ENCODE data around the gene POU2AF1.

The POU2AF1 gene

DNA sequence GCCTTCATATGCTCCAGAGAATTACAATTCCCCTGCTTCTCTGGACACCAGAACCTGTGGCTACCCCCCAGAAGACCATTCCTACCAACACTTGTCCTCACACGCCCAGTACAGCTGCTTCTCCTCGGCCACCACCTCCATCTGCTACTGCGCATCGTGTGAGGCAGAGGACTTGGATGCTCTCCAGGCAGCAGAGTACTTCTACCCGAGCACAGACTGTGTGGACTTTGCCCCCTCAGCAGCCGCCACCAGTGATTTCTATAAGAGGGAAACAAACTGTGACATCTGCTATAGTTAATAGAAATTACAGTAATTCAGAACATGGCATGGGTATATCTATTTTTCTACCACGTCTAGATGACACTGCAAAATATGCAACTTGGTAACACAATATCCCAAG lies 70.9 kb downstream of the POU2AF1 start:
- no peak overlapping the region for H3K4me3 ChIP-seq (replicated peaks; ENCODE audit: low read depth, low read length)
- no peak for DNase-seq (ENCODE audit: extremely low read depth, low read depth)
- TF ChIP-seq, protein P1, sequence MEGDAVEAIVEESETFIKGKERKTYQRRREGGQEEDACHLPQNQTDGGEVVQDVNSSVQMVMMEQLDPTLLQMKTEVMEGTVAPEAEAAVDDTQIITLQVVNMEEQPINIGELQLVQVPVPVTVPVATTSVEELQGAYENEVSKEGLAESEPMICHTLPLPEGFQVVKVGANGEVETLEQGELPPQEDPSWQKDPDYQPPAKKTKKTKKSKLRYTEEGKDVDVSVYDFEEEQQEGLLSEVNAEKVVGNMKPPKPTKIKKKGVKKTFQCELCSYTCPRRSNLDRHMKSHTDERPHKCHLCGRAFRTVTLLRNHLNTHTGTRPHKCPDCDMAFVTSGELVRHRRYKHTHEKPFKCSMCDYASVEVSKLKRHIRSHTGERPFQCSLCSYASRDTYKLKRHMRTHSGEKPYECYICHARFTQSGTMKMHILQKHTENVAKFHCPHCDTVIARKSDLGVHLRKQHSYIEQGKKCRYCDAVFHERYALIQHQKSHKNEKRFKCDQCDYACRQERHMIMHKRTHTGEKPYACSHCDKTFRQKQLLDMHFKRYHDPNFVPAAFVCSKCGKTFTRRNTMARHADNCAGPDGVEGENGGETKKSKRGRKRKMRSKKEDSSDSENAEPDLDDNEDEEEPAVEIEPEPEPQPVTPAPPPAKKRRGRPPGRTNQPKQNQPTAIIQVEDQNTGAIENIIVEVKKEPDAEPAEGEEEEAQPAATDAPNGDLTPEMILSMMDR (IDR thresholded peaks at IDR 0.05; ENCODE audit: low read depth, low read length, missing control alignments): no peak

GRCh38 chr11:111307472-111308108 lies 71.5 kb downstream of the POU2AF1 start:
- no peak overlapping the region for H3K4me3 ChIP-seq (replicated peaks; ENCODE audit: low read depth, low read length)
- TF ChIP-seq, protein P1 (IDR thresholded peaks at IDR 0.05; ENCODE audit: low read depth, low read length, missing control alignments): no peak
- DNase-seq (ENCODE audit: extremely low read depth, low read depth): no peak

GRCh38 chr11:111306321-111306720 lies 72.8 kb downstream of the POU2AF1 start:
- no peak for DNase-seq (ENCODE audit: extremely low read depth, low read depth)
- H3K4me3 ChIP-seq (replicated peaks; ENCODE audit: low read depth, low read length): no peak overlapping the region
- TF ChIP-seq, protein P1 (IDR thresholded peaks at IDR 0.05; ENCODE audit: low read depth, low read length, missing control alignments): no peak

- H3K4me3 ChIP-seq (replicated peaks; ENCODE audit: low read depth, low read length): no peak overlapping the region
- TF ChIP-seq, protein P1 (IDR thresholded peaks at IDR 0.05; ENCODE audit: low read depth, low read length, missing control alignments): peak; percentile 6
- no peak for DNase-seq (ENCODE audit: extremely low read depth, low read depth)
Observed at GRCh38 chr11:111305876-111306275, 73.2 kb downstream of the POU2AF1 start.

DNA sequence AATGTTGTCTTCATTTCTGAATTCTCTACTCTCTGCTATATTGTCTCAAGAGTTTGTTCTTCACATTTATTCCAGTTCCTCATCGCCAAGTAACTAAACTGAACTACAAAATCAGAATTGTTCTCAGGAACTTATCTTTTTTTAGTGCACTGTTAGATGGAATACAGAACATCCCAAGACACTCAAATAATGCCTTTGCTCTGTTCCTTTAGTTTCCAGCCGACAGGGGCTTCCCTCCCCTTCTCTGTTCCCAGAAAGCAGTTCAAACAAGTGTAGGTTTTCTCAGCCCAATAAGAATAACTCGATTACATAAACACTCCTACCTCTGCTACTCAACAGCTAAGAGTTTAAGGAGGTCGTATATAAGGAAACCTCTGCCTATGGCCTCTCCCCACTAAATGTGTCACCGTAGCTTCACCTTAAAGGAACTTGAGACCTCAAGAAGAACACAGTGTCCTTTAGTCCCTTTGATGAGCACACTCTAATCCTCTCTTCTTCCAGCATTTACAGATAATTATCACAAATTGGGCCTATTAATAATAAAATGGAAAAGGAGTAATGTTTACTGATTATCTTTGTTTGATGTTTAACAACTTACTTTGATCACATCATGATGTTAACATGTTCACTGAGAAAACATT lies 73.8 kb downstream of the POU2AF1 start:
- TF ChIP-seq, protein P1 (IDR thresholded peaks at IDR 0.05; ENCODE audit: low read depth, low read length, missing control alignments): no peak
- no peak overlapping the region for H3K4me3 ChIP-seq (replicated peaks; ENCODE audit: low read depth, low read length)
- DNase-seq (ENCODE audit: extremely low read depth, low read depth): no peak

DNA sequence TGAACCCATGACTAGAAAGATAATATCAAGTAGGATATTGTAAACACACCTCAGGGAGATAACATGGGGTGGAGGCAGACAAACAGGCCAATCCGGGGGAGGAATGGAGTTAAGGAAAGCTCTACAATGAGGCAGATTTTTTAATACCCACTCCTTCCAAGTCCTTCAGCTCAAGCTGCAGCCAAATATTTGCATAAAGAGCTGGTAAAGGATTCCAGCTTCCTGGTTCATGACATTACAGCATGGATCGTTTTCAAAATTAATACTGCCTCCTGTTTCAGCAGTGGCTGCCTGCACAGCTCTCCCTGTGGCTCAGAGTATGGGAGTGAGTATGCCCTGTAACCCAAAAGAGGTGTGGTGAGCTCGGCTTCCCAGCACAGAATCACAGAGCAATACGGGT lies 75.6 kb downstream of the POU2AF1 start:
- TF ChIP-seq, protein P1 (IDR thresholded peaks at IDR 0.05; ENCODE audit: low read depth, low read length, missing control alignments): no peak
- no peak for DNase-seq (ENCODE audit: extremely low read depth, low read depth)
- no peak overlapping the region for H3K4me3 ChIP-seq (replicated peaks; ENCODE audit: low read depth, low read length)
